C4-2B (cell line): ENCODE data around the gene ELMO2.

Source experiments
- ZFX ChIP-seq: fragments of 450-650 bp; IDR thresholded peaks from 2 replicates; pipeline ENCODE4 v1.6.1; 2017
- TF ChIP-seq, protein P1 (sequence below): fragments of 450-650 bp; conservative IDR thresholded peaks from 2 replicates; pipeline ENCODE4 v1.5.1; 2017; ENCODE audit warnings: mild to moderate bottlenecking

DNA sequence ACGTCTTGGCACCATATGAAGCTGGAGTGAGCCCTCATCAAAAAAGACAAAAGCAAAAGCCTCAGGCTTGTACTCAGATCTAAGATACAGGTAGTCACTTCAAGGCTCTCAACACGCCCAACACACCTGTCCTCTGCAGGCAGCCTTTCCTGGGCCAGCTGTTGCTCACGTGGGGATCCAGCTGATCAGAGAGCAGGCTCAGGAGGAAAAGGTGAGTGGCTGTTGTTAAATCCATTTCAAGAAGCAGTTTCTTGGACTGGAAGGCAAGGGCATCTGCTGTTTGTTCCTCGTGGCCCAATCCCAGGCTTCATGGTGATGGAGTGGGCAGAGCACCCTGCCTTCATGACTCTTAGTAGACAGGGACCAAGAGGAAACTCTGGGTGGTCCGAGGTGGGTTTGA lies 39.6 kb downstream of the ELMO2 start:
- TF ChIP-seq, protein P1, sequence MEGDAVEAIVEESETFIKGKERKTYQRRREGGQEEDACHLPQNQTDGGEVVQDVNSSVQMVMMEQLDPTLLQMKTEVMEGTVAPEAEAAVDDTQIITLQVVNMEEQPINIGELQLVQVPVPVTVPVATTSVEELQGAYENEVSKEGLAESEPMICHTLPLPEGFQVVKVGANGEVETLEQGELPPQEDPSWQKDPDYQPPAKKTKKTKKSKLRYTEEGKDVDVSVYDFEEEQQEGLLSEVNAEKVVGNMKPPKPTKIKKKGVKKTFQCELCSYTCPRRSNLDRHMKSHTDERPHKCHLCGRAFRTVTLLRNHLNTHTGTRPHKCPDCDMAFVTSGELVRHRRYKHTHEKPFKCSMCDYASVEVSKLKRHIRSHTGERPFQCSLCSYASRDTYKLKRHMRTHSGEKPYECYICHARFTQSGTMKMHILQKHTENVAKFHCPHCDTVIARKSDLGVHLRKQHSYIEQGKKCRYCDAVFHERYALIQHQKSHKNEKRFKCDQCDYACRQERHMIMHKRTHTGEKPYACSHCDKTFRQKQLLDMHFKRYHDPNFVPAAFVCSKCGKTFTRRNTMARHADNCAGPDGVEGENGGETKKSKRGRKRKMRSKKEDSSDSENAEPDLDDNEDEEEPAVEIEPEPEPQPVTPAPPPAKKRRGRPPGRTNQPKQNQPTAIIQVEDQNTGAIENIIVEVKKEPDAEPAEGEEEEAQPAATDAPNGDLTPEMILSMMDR = no peak
- TF ChIP-seq ZFX = no peak
